HepG2 (cell line): ENCODE results near the gene CCDC97. TPM values are rescaled to one million over a fixed set of nuclear protein-coding genes. Genes with fewer than 3 reads are reported as not detected.

Experiments used
- BORCS8-MEF2B ChIP-seq: sonication (generic); formaldehyde crosslinking; IDR thresholded peaks from 2 replicates; pipeline ENCODE4 v1.8.0; 2022; ENCODE audit warnings: mild to moderate bottlenecking, missing genetic modification reagents
- CTCF ChIP-seq: sonication (generic); formaldehyde crosslinking; IDR thresholded peaks from 2 replicates; pipeline ENCODE4 v1.5.0; 2020; ENCODE audit warnings: mild to moderate bottlenecking, missing genetic modification reagents, moderate library complexity
- EP300 ChIP-seq, 3 experiments: sonication (generic) in 1 of 3; formaldehyde crosslinking in 1 of 3; IDR thresholded peaks; 2 replicates each; pipeline versions ENCODE4 v1.5.1 to v1.6.1; 2011 to 2020; ENCODE audit warnings: low read depth in 2 of 3, low read length in 2 of 3, borderline replicate concordance in 1 of 3, improper control_type of control experiment in 1 of 3, mild to moderate bottlenecking in 1 of 3, missing genetic modification reagents in 1 of 3, moderate library complexity in 1 of 3
- FUBP1 ChIP-seq: sonication (generic); formaldehyde crosslinking; IDR thresholded peaks from 2 replicates; pipeline ENCODE4 v1.5.1; 2020; ENCODE audit warnings: missing genetic modification reagents, mild to moderate bottlenecking, borderline replicate concordance
- HES4 ChIP-seq: sonication (generic); formaldehyde crosslinking; IDR thresholded peaks from 2 replicates; pipeline ENCODE4 v1.9.0; 2021; ENCODE audit warnings: mild to moderate bottlenecking, missing genetic modification reagents, borderline replicate concordance
- KMT2A ChIP-seq: sonication (generic); formaldehyde crosslinking; IDR thresholded peaks from 2 replicates; pipeline ENCODE4 v1.4.0; 2020; ENCODE audit warnings: missing genetic modification reagents
- PRDM15 ChIP-seq: sonication (generic); formaldehyde crosslinking; IDR thresholded peaks from 2 replicates; pipeline ENCODE4 v1.4.0; 2020; ENCODE audit warnings: missing genetic modification reagents
- SMAD3 ChIP-seq: sonication (generic); formaldehyde crosslinking; IDR thresholded peaks from 2 replicates; pipeline ENCODE4 v1.4.0; 2020; ENCODE audit warnings: missing genetic modification reagents
- ZNF20 ChIP-seq: sonication (generic); formaldehyde crosslinking; IDR thresholded peaks from 2 replicates; pipeline ENCODE4 v1.4.0; 2020; ENCODE audit warnings: mild to moderate bottlenecking, moderate library complexity, missing genetic modification reagents
- ZNF333 ChIP-seq: sonication (generic); formaldehyde crosslinking; IDR thresholded peaks from 2 replicates; pipeline ENCODE4 v1.4.0; 2020; ENCODE audit warnings: mild to moderate bottlenecking, missing genetic modification reagents, borderline replicate concordance
- ZNF501 ChIP-seq: sonication (generic); formaldehyde crosslinking; IDR thresholded peaks from 2 replicates; pipeline ENCODE4 v1.5.1; 2020; ENCODE audit warnings: mild to moderate bottlenecking, moderate library complexity, missing genetic modification reagents
- ZNF574 ChIP-seq: sonication (generic); formaldehyde crosslinking; IDR thresholded peaks from 2 replicates; pipeline ENCODE4 v1.4.0; 2020; ENCODE audit warnings: missing genetic modification reagents
- polyA plus RNA-seq, 8 experiments: library from polyadenylated mRNA; depleted of rRNA in 3 of 8; stranded (reverse) in 7 of 8; unstranded in 1 of 8; fragments of >200 nt; fragmentation: Illumina TruSeq in 4 of 8; extraction: Trizol in 4 of 8; gene quantifications; 2 replicates each; pipeline versions ENCODE4 v1.2.1 to v1.2.3, GENCODE V29; 2011 to 2016; ENCODE audit warnings: low read depth in 4 of 8, missing spikeins in 1 of 8, mixed read lengths in 1 of 8; ENCODE audit not compliant: insufficient read depth in 1 of 8
- total RNA-seq, 5 experiments: library from RNA; depleted of rRNA; stranded (reverse); fragments of >200 nt; fragmentation: Illumina TruSeq; extraction: Trizol; gene quantifications; 2 replicates each; pipeline ENCODE4 v1.2.3, GENCODE V29; 2016; ENCODE audit warnings: low read depth in 1 of 5
- TF ChIP-seq, protein P1 (sequence below): IDR thresholded peaks from 2 replicates; pipeline ENCODE4 v1.6.1; 2016; ENCODE audit warnings: missing compliant biosample characterization, missing genetic modification reagents, borderline replicate concordance

Gene CCDC97
- total and polyA plus RNA-seq, 2 of the 13 experiments (the other 11 are each of a cell fraction or from before 2014, with no cell fraction given), result 6.2 to 7.3 TPM

DNA sequence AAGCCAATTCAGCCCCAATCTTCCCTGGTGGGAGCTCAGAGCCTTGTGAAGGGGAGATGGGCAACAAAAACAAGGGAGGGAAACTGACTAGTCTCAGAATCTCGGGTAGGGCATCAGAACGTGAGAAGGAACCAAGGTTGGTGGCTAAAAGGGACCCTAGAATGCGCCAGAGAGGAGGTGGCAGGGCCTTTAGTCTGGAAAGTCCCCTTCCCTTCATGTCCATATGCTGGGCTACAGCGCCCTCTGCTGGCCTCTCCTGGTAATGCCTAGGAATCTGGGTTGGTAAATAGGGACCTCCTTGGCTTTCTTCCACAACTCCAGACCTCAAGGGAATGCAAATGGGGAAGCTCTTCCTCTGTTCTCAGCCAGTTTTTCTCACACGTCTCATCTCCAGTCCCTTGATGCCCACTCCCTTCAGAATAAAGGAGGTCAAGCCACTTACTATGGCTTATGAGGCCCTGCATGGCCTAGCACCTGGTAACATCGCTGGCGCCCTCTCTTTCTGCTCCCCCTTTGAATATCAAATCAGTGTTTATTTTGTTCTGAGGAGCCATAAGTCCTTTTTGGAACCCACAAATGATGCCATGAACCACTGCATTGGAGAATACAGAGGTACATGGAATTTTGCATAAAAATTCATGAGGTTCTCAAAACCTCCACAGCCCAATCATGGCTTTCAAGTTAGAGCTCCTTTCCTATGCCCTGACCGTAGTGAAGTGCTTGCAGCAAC, 1.4 kb upstream of the CCDC97 start (continued):
- TF ChIP-seq, protein P1, sequence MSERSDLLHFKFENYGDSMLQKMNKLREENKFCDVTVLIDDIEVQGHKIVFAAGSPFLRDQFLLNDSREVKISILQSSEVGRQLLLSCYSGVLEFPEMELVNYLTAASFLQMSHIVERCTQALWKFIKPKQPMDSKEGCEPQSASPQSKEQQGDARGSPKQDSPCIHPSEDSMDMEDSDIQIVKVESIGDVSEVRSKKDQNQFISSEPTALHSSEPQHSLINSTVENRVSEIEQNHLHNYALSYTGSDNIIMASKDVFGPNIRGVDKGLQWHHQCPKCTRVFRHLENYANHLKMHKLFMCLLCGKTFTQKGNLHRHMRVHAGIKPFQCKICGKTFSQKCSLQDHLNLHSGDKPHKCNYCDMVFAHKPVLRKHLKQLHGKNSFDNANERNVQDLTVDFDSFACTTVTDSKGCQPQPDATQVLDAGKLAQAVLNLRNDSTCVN (CRISPR knock-in tag), result no peak
- TF ChIP-seq ZNF333 (CRISPR knock-in tag), result no peak
- TF ChIP-seq CTCF (CRISPR knock-in tag), result peak; percentile 94
- no peak for TF ChIP-seq ZNF20 (CRISPR knock-in tag)
- no peak for TF ChIP-seq SMAD3 (CRISPR knock-in tag)
- no peak for TF ChIP-seq KMT2A (CRISPR knock-in tag)
- TF ChIP-seq BORCS8-MEF2B (CRISPR knock-in tag), result no peak
- 0 out of 2 replicates have a peak, but pooled peaks have one; percentile 7 for TF ChIP-seq ZNF574 (CRISPR knock-in tag)
- TF ChIP-seq EP300 (IDR thresholded peaks at IDR 0.05; ENCODE audit: low read depth in 2 of 2, low read length in 2 of 2), result no peak
- TF ChIP-seq EP300 (CRISPR knock-in tag; IDR thresholded peaks at IDR 0.05; ENCODE audit: borderline replicate concordance), result no peak
- no peak for TF ChIP-seq FUBP1 (CRISPR knock-in tag)
- no peak for TF ChIP-seq HES4 (CRISPR knock-in tag)
- peak; percentile 50; the same call in 1 of the 2 replicates for TF ChIP-seq ZNF501 (CRISPR knock-in tag)
- no peak for TF ChIP-seq PRDM15 (CRISPR knock-in tag)
